ENCODE data around the gene SPEN. TPM values are rescaled to one million over a fixed set of nuclear protein-coding genes. Genes with fewer than 3 reads are reported as not detected.

Gene SPEN
- total and polyA plus RNA-seq, 9 of the 15 experiments (the other 6 are each of a cell fraction or from before 2014, with no cell fraction given): 5.7 to 87.5 (median 27.2) TPM

GRCh38 chr1:15941044-15941840 is 93.7 kb downstream of the SPEN start (continued):
- TF ChIP-seq, protein P1, sequence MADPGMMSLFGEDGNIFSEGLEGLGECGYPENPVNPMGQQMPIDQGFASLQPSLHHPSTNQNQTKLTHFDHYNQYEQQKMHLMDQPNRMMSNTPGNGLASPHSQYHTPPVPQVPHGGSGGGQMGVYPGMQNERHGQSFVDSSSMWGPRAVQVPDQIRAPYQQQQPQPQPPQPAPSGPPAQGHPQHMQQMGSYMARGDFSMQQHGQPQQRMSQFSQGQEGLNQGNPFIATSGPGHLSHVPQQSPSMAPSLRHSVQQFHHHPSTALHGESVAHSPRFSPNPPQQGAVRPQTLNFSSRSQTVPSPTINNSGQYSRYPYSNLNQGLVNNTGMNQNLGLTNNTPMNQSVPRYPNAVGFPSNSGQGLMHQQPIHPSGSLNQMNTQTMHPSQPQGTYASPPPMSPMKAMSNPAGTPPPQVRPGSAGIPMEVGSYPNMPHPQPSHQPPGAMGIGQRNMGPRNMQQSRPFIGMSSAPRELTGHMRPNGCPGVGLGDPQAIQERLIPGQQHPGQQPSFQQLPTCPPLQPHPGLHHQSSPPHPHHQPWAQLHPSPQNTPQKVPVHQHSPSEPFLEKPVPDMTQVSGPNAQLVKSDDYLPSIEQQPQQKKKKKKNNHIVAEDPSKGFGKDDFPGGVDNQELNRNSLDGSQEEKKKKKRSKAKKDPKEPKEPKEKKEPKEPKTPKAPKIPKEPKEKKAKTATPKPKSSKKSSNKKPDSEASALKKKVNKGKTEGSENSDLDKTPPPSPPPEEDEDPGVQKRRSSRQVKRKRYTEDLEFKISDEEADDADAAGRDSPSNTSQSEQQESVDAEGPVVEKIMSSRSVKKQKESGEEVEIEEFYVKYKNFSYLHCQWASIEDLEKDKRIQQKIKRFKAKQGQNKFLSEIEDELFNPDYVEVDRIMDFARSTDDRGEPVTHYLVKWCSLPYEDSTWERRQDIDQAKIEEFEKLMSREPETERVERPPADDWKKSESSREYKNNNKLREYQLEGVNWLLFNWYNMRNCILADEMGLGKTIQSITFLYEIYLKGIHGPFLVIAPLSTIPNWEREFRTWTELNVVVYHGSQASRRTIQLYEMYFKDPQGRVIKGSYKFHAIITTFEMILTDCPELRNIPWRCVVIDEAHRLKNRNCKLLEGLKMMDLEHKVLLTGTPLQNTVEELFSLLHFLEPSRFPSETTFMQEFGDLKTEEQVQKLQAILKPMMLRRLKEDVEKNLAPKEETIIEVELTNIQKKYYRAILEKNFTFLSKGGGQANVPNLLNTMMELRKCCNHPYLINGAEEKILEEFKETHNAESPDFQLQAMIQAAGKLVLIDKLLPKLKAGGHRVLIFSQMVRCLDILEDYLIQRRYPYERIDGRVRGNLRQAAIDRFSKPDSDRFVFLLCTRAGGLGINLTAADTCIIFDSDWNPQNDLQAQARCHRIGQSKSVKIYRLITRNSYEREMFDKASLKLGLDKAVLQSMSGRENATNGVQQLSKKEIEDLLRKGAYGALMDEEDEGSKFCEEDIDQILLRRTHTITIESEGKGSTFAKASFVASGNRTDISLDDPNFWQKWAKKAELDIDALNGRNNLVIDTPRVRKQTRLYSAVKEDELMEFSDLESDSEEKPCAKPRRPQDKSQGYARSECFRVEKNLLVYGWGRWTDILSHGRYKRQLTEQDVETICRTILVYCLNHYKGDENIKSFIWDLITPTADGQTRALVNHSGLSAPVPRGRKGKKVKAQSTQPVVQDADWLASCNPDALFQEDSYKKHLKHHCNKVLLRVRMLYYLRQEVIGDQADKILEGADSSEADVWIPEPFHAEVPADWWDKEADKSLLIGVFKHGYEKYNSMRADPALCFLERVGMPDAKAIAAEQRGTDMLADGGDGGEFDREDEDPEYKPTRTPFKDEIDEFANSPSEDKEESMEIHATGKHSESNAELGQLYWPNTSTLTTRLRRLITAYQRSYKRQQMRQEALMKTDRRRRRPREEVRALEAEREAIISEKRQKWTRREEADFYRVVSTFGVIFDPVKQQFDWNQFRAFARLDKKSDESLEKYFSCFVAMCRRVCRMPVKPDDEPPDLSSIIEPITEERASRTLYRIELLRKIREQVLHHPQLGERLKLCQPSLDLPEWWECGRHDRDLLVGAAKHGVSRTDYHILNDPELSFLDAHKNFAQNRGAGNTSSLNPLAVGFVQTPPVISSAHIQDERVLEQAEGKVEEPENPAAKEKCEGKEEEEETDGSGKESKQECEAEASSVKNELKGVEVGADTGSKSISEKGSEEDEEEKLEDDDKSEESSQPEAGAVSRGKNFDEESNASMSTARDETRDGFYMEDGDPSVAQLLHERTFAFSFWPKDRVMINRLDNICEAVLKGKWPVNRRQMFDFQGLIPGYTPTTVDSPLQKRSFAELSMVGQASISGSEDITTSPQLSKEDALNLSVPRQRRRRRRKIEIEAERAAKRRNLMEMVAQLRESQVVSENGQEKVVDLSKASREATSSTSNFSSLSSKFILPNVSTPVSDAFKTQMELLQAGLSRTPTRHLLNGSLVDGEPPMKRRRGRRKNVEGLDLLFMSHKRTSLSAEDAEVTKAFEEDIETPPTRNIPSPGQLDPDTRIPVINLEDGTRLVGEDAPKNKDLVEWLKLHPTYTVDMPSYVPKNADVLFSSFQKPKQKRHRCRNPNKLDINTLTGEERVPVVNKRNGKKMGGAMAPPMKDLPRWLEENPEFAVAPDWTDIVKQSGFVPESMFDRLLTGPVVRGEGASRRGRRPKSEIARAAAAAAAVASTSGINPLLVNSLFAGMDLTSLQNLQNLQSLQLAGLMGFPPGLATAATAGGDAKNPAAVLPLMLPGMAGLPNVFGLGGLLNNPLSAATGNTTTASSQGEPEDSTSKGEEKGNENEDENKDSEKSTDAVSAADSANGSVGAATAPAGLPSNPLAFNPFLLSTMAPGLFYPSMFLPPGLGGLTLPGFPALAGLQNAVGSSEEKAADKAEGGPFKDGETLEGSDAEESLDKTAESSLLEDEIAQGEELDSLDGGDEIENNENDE (IDR thresholded peaks at IDR 0.05; ENCODE audit: low read depth, low read length): no peak
- TF ChIP-seq MYNN (IDR thresholded peaks at IDR 0.05) (peak; percentile 46; the same call in 1 of the 2 replicates), MYNN (CRISPR knock-in tag; IDR thresholded peaks at IDR 0.05) (no peak), CAMTA2 (CRISPR knock-in tag; conservative IDR thresholded peaks at IDR 0.05) (no peak), SMARCA4 (IDR thresholded peaks at IDR 0.05) (no peak), ARID2 (IDR thresholded peaks at IDR 0.05) (no peak), NUFIP1 (IDR thresholded peaks at IDR 0.05; ENCODE audit: partially characterized antibody) (no peak), EP400 (IDR thresholded peaks at IDR 0.05) (no peak), SMAD3 (CRISPR knock-in tag; conservative IDR thresholded peaks at IDR 0.05) (no peak), ZNF282 (CRISPR knock-in tag; IDR thresholded peaks at IDR 0.05) (no peak), ZNF655 (CRISPR knock-in tag; IDR thresholded peaks at IDR 0.05) (no peak), ZBTB17 (CRISPR knock-in tag; IDR thresholded peaks at IDR 0.05) (0 out of 2 replicates have a peak, but pooled peaks have one; percentile 57)
- TF ChIP-seq, protein P2, sequence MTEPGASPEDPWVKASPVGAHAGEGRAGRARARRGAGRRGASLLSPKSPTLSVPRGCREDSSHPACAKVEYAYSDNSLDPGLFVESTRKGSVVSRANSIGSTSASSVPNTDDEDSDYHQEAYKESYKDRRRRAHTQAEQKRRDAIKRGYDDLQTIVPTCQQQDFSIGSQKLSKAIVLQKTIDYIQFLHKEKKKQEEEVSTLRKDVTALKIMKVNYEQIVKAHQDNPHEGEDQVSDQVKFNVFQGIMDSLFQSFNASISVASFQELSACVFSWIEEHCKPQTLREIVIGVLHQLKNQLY (CRISPR knock-in tag; conservative IDR thresholded peaks at IDR 0.05): no peak
- TF ChIP-seq, protein P3, sequence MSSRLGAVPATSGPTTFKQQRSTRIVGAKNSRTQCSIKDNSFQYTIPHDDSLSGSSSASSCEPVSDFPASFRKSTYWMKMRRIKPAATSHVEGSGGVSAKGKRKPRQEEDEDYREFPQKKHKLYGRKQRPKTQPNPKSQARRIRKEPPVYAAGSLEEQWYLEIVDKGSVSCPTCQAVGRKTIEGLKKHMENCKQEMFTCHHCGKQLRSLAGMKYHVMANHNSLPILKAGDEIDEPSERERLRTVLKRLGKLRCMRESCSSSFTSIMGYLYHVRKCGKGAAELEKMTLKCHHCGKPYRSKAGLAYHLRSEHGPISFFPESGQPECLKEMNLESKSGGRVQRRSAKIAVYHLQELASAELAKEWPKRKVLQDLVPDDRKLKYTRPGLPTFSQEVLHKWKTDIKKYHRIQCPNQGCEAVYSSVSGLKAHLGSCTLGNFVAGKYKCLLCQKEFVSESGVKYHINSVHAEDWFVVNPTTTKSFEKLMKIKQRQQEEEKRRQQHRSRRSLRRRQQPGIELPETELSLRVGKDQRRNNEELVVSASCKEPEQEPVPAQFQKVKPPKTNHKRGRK (tag; IDR thresholded peaks at IDR 0.05): no peak

Data from K562 (cell line).